ENCODE data around the gene DERA. TPM values are rescaled to one million over a fixed set of nuclear protein-coding genes. Genes with fewer than 3 reads are reported as not detected.
"Not testable (repeated sequence)": the region's sequence is repeated elsewhere in the genome, so short reads cannot be mapped to it uniquely, and the experiment has no call there.

Gene DERA
- total RNA-seq, 2 experiments from 2014 or later: 24.5 to 28.3 TPM

DNA sequence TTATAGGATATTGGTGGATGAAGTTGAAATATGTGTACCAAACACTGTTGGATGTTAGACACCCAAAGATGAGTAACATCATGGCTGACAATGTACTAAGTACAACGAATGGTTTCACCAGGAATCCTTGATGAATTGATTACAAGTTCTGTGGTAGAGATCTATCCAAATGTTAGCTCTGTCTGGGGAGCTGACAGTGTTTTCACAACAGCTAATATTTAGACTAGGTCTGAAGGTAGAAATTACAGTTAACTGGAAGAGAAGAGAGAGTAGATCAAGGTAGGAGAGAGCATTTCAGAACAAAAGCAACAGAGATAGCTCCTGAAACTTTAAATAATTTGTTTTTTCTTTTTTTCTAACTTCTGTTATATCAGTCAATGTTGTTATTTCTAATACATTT is 44.9 kb downstream of the DERA start:
- DNase-seq (no peak), ATAC-seq (no peak)
- Mint-ChIP-seq H3K27ac (no peak overlapping the region), H3K9me3 (no peaks in the 10 kb centered on the region), H3K36me3 (ENCODE audit: low read depth) (peaks cover 12% of the 10 kb centered on the region), H3K4me3 (no peak overlapping the region), H3K27me3 (no peaks in the 10 kb centered on the region), H3K4me1 (ENCODE audit: low read depth) (peaks cover 2% of the 10 kb centered on the region)
- TF ChIP-seq, protein P1, sequence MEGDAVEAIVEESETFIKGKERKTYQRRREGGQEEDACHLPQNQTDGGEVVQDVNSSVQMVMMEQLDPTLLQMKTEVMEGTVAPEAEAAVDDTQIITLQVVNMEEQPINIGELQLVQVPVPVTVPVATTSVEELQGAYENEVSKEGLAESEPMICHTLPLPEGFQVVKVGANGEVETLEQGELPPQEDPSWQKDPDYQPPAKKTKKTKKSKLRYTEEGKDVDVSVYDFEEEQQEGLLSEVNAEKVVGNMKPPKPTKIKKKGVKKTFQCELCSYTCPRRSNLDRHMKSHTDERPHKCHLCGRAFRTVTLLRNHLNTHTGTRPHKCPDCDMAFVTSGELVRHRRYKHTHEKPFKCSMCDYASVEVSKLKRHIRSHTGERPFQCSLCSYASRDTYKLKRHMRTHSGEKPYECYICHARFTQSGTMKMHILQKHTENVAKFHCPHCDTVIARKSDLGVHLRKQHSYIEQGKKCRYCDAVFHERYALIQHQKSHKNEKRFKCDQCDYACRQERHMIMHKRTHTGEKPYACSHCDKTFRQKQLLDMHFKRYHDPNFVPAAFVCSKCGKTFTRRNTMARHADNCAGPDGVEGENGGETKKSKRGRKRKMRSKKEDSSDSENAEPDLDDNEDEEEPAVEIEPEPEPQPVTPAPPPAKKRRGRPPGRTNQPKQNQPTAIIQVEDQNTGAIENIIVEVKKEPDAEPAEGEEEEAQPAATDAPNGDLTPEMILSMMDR (IDR thresholded peaks at IDR 0.05): no peak
- POLR2A ChIA-PET: no interaction called here
- intact Hi-C loops (cut with micrococcal nuclease): no loop called here
- CTCF ChIA-PET: interaction anchor here (0.6 kb wide), 1 partner anchor 140 kb away, joined by 3 read pairs; no protein-coding TSS in a partner anchor

- Mint-ChIP-seq H3K27ac (no peak overlapping the region), H3K9me3 (no peaks in the 10 kb centered on the region), H3K4me3 (no peak overlapping the region), H3K4me1 (ENCODE audit: low read depth) (peaks cover 2% of the 10 kb centered on the region), H3K27me3 (no peaks in the 10 kb centered on the region), H3K36me3 (ENCODE audit: low read depth) (peaks cover 14% of the 10 kb centered on the region)
- ChIA-PET CTCF (interaction anchor here (0.6 kb wide), 1 partner anchor 139 kb away, joined by 3 read pairs; no protein-coding TSS in a partner anchor), POLR2A (no interaction called here)
- no peak for DNase-seq
- no peak for ATAC-seq
- intact Hi-C loops (cut with micrococcal nuclease): no loop called here
- TF ChIP-seq, protein P1 (IDR thresholded peaks at IDR 0.05): no peak
Measured at GRCh38 chr12:15956413-15957185, 45.5 kb downstream of the DERA start.

GRCh38 chr12:15962760-15963159 is 51.6 kb downstream of the DERA start:
- Mint-ChIP-seq H3K4me3 (no peak overlapping the region), H3K9me3 (no peaks in the 10 kb centered on the region), H3K27me3 (no peaks in the 10 kb centered on the region), H3K36me3 (ENCODE audit: low read depth) (peaks cover 36% of the 10 kb centered on the region), H3K4me1 (ENCODE audit: low read depth) (no peaks in the 10 kb centered on the region), H3K27ac (no peak overlapping the region)
- intact Hi-C loops (cut with micrococcal nuclease): no loop called here
- ATAC-seq (no peak), DNase-seq (no peak)
- ChIA-PET CTCF (no interaction called here), POLR2A (no interaction called here)
- TF ChIP-seq, protein P1 (IDR thresholded peaks at IDR 0.05): no peak

DNA sequence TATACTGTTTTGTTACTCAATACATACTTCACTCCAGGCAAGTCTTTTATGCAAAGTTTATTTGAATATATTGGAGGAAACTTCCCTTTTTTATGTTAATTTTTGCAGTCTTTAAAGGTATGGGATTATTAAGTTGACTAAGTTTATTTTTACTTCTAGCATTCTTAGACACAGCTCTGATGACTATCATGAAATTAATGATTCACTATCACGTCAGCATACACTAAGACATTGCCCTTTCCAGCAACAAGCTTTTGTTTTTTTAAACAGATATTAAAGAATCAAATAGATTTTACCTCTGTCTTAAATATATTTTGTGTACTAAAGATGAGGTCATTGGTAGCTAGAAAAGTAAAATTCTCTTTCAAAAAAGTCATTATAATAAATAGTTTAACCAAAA is 52.1 kb downstream of the DERA start:
- Mint-ChIP-seq H3K36me3 (ENCODE audit: low read depth) (peaks cover 38% of the 10 kb centered on the region), H3K4me3 (no peak overlapping the region), H3K27me3 (no peaks in the 10 kb centered on the region), H3K4me1 (ENCODE audit: low read depth) (no peaks in the 10 kb centered on the region), H3K9me3 (no peaks in the 10 kb centered on the region), H3K27ac (no peak overlapping the region)
- ATAC-seq (no peak), DNase-seq (no peak)
- ChIA-PET POLR2A (interaction anchor here (0.6 kb wide), 1 partner anchor 188 kb away, joined by 4 read pairs; no protein-coding TSS in a partner anchor), CTCF (no interaction called here)
- intact Hi-C loops (cut with micrococcal nuclease): no loop called here
- TF ChIP-seq, protein P1 (IDR thresholded peaks at IDR 0.05): no peak

DNA sequence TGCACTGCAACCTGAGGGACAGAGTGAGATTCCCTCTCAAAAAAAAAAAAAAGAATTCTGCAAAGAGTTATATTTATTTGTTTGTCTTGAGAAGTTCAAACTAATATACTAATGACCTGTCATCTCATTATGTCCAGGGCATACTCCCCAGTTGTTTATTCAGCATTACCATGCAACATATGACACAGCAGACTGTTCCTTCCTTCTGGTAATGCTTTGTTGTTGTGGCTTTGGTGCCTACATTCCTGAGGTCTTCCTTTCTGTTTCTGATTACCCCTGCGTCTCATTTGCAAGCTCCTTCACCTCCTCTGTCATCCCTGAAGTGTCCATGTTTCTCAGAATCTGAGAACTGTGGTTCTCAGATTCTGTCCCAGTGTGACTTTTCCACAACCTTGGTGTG is 55.3 kb downstream of the DERA start:
- no peak for DNase-seq
- ATAC-seq: no peak

GRCh38 chr12:15967053-15967452 is 55.9 kb downstream of the DERA start:
- H3K4me3 Mint-ChIP-seq; DNase-seq; H3K9me3 Mint-ChIP-seq; H3K27ac Mint-ChIP-seq; H3K27me3 Mint-ChIP-seq; H3K4me1 Mint-ChIP-seq (ENCODE audit: low read depth); intact Hi-C loops (cut with micrococcal nuclease); ATAC-seq: not testable (repeated sequence)
- ChIA-PET POLR2A (interaction anchor here (0.6 kb wide), 1 partner anchor 218 kb away, joined by 3 read pairs; no protein-coding TSS in a partner anchor), CTCF (interaction anchor here (0.6 to 1.0 kb wide), 2 partner anchors 12 to 165 kb away, joined by 3 read pairs; no protein-coding TSS in a partner anchor)
- peaks cover 32% of the 10 kb centered on the region for H3K36me3 Mint-ChIP-seq (ENCODE audit: low read depth)

More for the DNA sequence above, 55.3 kb downstream of the DERA start:
- H3K27me3 Mint-ChIP-seq: no peaks in the 10 kb centered on the region
- CTCF ChIA-PET: interaction anchor here (1.0 kb wide), 1 partner anchor 12 kb away, joined by 3 read pairs; no protein-coding TSS in a partner anchor
- no peaks in the 10 kb centered on the region for H3K4me1 Mint-ChIP-seq (ENCODE audit: low read depth)
- POLR2A ChIA-PET: no interaction called here
- no peak overlapping the region for H3K27ac Mint-ChIP-seq
- intact Hi-C loops (cut with micrococcal nuclease): no loop called here
- peaks cover 29% of the 10 kb centered on the region for H3K36me3 Mint-ChIP-seq (ENCODE audit: low read depth)
- H3K4me3 Mint-ChIP-seq: no peak overlapping the region
- TF ChIP-seq, protein P1 (IDR thresholded peaks at IDR 0.05): no peak
- H3K9me3 Mint-ChIP-seq: no peaks in the 10 kb centered on the region
